ENCODE data around the gene B9D1. TPM values are rescaled to one million over a fixed set of nuclear protein-coding genes. Genes with fewer than 3 reads are reported as not detected.
A peak's percentile ranks its signal among the peaks of the same experiment; 100 is the strongest.

B9D1 gene
- total RNA-seq, 2 donors from 2014 or later: 7.7 to 9.8 TPM

GRCh38 chr17:19301274-19301951 is 61.1 kb downstream of the B9D1 start:
- DNase-seq (ENCODE audit: low spot score): peak; percentile 40
- intact Hi-C loops (cut with DNase I): no loop called here

- intact Hi-C loops (cut with DNase I): no loop called here
- DNase-seq (ENCODE audit: low spot score): no peak
These were observed 62.7 kb downstream of the B9D1 start for GRCh38 chr17:19299866-19300265.

- no peak for DNase-seq (ENCODE audit: low spot score)
These were observed 63.2 kb downstream of the B9D1 start for GRCh38 chr17:19299214-19299747.

GRCh38 chr17:19298569-19299213 is 63.8 kb downstream of the B9D1 start:
- intact Hi-C loops (cut with DNase I): no loop called here

More at GRCh38 chr17:19299214-19299747, 63.2 kb downstream of the B9D1 start:
- intact Hi-C loops (cut with DNase I): no loop called here

GRCh38 chr17:19296786-19297778 is 65.4 kb downstream of the B9D1 start:
- DNase-seq (ENCODE audit: low spot score): no peak
- intact Hi-C loops (cut with DNase I): no loop called here

More at GRCh38 chr17:19298569-19299213, 63.8 kb downstream of the B9D1 start:
- no peak for DNase-seq (ENCODE audit: low spot score)

- no peak for DNase-seq (ENCODE audit: low spot score)
- intact Hi-C loops (cut with DNase I): no loop called here
These were observed 66.9 kb downstream of the B9D1 start for GRCh38 chr17:19295473-19296135.

GRCh38 chr17:19294443-19294842 is 68.1 kb downstream of the B9D1 start:
- no peak for DNase-seq (ENCODE audit: low spot score)

More at GRCh38 chr17:19294443-19294842, 68.1 kb downstream of the B9D1 start:
- intact Hi-C loops (cut with DNase I): no loop called here

Small RNA genes within 50 kb of the gene (microRNA-seq; reads per million reads assigned to microRNA genes)
- gene MIR1180 (ENCODE audit: borderline microRNAs expressed in 2 of 2): 109 to 159 reads per million in 2 donors

Other genes with a start within 250 kb of the B9D1 start
- 1 to 10 TPM; 5.0 to 5.3 TPM for gene GRAPL, start 235.1 kb downstream of the B9D1 start, total RNA-seq
- gene EPN2, start 125.4 kb downstream of the B9D1 start, total RNA-seq: 10 to 100 TPM; 50.7 to 67.6 TPM
- 10 to 100 TPM; 28.8 to 29.2 TPM for gene MAPK7, start 15.8 kb upstream of the B9D1 start, total RNA-seq
- gene MFAP4, start 24.5 kb upstream of the B9D1 start, total RNA-seq: 100 to 1,000 TPM; 231 to 371 TPM
- gene RNF112, start 48.5 kb upstream of the B9D1 start, total RNA-seq: 10 to 100 TPM in 1 of 2 donors, 1 to 10 TPM in 1; 8.4 to 12.6 TPM
- gene SLC47A1, start 171.1 kb upstream of the B9D1 start, total RNA-seq: 1 to 10 TPM; 1.2 to 3.4 TPM